GM23338 (cell line): ENCODE measurements around the gene PPP1R9B. TPM values are rescaled to one million over a fixed set of nuclear protein-coding genes. Genes with fewer than 3 reads are reported as not detected.

ENCODE experiments used
- NANOG ChIP-seq: IDR thresholded peaks from 2 replicates; pipeline ENCODE4 v1.6.1; 2016; ENCODE audit warnings: antibody characterized with exemption, borderline replicate concordance
- POLR2AphosphoS5 ChIP-seq: IDR thresholded peaks from 2 replicates; pipeline ENCODE4 v1.6.1; 2016; ENCODE audit warnings: antibody characterized with exemption, low read depth
- ZNF114 ChIP-seq: fragments of 250-450 bp; sonication (Bioruptor Pico); IDR thresholded peaks from 2 replicates; pipeline ENCODE4 v1.5.0; 2020; ENCODE audit warnings: mild to moderate bottlenecking, moderate library complexity
- ZNF331 ChIP-seq: fragments of 250-450 bp; sonication (Bioruptor Pico); IDR thresholded peaks from 2 replicates; pipeline ENCODE4 v1.5.0; 2020; ENCODE audit warnings: low read depth, mild to moderate bottlenecking, moderate library complexity
- polyA plus RNA-seq: library from polyadenylated mRNA; unstranded; fragments of >200 nt; fragmentation: Nextera tagmentation; extraction: Ambion mirVana; gene quantifications from 2 replicates; pipeline ENCODE4 v1.2.1, GENCODE V29; 2016
- total RNA-seq: library from RNA; depleted of rRNA; stranded (reverse); fragments of >200 nt; shearing (Covaris generic); gene quantifications from 2 replicates; pipeline ENCODE4 v1.2.3, GENCODE V29; 2014
- TF ChIP-seq, protein P1 (sequence below): fragments of 250-450 bp; sonication (Bioruptor Pico); IDR thresholded peaks from 2 replicates; pipeline ENCODE4 v1.5.0; 2020; ENCODE audit warnings: mild to moderate bottlenecking, moderate library complexity
- TF ChIP-seq, protein P2 (sequence below), 2 experiments: fragments of 200-600 bp in 1 of 2; sonication (generic) in 1 of 2; conservative IDR thresholded peaks; 2 replicates each; pipeline versions ENCODE4 v1.5.1 to v1.6.1; 2016 to 2017; ENCODE audit warnings: antibody characterized with exemption in 2 of 2, low read depth in 2 of 2, mild to moderate bottlenecking in 2 of 2, moderate library complexity in 1 of 2
- TF ChIP-seq, protein P3 (sequence below): IDR thresholded peaks from one replicate; pipeline ENCODE4 v1.6.1; 2018; ENCODE audit warnings: antibody characterized with exemption; ENCODE audit not compliant: unreplicated experiment

The PPP1R9B gene
- total and polyA plus RNA-seq, 2 experiments from 2014 or later: 2.1 to 10.5 TPM

GRCh38 chr17:50152736-50153135, 2.3 kb upstream of the PPP1R9B start (continued):
- TF ChIP-seq, protein P1, sequence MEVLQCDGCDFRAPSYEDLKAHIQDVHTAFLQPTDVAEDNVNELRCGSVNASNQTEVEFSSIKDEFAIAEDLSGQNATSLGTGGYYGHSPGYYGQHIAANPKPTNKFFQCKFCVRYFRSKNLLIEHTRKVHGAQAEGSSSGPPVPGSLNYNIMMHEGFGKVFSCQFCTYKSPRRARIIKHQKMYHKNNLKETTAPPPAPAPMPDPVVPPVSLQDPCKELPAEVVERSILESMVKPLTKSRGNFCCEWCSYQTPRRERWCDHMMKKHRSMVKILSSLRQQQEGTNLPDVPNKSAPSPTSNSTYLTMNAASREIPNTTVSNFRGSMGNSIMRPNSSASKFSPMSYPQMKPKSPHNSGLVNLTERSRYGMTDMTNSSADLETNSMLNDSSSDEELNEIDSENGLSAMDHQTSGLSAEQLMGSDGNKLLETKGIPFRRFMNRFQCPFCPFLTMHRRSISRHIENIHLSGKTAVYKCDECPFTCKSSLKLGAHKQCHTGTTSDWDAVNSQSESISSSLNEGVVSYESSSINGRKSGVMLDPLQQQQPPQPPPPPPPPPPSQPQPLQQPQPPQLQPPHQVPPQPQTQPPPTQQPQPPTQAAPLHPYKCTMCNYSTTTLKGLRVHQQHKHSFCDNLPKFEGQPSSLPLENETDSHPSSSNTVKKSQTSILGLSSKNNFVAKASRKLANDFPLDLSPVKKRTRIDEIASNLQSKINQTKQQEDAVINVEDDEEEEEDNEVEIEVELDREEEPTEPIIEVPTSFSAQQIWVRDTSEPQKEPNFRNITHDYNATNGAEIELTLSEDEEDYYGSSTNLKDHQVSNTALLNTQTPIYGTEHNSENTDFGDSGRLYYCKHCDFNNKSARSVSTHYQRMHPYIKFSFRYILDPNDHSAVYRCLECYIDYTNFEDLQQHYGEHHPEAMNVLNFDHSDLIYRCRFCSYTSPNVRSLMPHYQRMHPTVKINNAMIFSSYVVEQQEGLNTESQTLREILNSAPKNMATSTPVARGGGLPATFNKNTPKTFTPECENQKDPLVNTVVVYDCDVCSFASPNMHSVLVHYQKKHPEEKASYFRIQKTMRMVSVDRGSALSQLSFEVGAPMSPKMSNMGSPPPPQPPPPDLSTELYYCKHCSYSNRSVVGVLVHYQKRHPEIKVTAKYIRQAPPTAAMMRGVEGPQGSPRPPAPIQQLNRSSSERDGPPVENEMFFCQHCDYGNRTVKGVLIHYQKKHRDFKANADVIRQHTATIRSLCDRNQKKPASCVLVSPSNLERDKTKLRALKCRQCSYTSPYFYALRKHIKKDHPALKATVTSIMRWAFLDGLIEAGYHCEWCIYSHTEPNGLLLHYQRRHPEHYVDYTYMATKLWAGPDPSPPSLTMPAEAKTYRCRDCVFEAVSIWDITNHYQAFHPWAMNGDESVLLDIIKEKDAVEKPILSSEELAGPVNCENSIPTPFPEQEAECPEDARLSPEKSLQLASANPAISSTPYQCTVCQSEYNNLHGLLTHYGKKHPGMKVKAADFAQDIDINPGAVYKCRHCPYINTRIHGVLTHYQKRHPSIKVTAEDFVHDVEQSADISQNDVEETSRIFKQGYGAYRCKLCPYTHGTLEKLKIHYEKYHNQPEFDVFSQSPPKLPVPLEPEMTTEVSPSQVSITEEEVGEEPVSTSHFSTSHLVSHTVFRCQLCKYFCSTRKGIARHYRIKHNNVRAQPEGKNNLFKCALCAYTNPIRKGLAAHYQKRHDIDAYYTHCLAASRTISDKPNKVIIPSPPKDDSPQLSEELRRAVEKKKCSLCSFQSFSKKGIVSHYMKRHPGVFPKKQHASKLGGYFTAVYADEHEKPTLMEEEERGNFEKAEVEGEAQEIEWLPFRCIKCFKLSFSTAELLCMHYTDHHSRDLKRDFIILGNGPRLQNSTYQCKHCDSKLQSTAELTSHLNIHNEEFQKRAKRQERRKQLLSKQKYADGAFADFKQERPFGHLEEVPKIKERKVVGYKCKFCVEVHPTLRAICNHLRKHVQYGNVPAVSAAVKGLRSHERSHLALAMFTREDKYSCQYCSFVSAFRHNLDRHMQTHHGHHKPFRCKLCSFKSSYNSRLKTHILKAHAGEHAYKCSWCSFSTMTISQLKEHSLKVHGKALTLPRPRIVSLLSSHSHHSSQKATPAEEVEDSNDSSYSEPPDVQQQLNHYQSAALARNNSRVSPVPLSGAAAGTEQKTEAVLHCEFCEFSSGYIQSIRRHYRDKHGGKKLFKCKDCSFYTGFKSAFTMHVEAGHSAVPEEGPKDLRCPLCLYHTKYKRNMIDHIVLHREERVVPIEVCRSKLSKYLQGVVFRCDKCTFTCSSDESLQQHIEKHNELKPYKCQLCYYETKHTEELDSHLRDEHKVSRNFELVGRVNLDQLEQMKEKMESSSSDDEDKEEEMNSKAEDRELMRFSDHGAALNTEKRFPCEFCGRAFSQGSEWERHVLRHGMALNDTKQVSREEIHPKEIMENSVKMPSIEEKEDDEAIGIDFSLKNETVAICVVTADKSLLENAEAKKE (CRISPR knock-in tag): no peak
- TF ChIP-seq ZNF331 (CRISPR knock-in tag) (no peak), NANOG (no peak), POLR2AphosphoS5 (no peak), ZNF114 (CRISPR knock-in tag) (no peak)
- TF ChIP-seq, protein P2, sequence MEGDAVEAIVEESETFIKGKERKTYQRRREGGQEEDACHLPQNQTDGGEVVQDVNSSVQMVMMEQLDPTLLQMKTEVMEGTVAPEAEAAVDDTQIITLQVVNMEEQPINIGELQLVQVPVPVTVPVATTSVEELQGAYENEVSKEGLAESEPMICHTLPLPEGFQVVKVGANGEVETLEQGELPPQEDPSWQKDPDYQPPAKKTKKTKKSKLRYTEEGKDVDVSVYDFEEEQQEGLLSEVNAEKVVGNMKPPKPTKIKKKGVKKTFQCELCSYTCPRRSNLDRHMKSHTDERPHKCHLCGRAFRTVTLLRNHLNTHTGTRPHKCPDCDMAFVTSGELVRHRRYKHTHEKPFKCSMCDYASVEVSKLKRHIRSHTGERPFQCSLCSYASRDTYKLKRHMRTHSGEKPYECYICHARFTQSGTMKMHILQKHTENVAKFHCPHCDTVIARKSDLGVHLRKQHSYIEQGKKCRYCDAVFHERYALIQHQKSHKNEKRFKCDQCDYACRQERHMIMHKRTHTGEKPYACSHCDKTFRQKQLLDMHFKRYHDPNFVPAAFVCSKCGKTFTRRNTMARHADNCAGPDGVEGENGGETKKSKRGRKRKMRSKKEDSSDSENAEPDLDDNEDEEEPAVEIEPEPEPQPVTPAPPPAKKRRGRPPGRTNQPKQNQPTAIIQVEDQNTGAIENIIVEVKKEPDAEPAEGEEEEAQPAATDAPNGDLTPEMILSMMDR (conservative IDR thresholded peaks at IDR 0.05; ENCODE audit: low read depth in 2 of 2): no peak
- TF ChIP-seq, protein P3, sequence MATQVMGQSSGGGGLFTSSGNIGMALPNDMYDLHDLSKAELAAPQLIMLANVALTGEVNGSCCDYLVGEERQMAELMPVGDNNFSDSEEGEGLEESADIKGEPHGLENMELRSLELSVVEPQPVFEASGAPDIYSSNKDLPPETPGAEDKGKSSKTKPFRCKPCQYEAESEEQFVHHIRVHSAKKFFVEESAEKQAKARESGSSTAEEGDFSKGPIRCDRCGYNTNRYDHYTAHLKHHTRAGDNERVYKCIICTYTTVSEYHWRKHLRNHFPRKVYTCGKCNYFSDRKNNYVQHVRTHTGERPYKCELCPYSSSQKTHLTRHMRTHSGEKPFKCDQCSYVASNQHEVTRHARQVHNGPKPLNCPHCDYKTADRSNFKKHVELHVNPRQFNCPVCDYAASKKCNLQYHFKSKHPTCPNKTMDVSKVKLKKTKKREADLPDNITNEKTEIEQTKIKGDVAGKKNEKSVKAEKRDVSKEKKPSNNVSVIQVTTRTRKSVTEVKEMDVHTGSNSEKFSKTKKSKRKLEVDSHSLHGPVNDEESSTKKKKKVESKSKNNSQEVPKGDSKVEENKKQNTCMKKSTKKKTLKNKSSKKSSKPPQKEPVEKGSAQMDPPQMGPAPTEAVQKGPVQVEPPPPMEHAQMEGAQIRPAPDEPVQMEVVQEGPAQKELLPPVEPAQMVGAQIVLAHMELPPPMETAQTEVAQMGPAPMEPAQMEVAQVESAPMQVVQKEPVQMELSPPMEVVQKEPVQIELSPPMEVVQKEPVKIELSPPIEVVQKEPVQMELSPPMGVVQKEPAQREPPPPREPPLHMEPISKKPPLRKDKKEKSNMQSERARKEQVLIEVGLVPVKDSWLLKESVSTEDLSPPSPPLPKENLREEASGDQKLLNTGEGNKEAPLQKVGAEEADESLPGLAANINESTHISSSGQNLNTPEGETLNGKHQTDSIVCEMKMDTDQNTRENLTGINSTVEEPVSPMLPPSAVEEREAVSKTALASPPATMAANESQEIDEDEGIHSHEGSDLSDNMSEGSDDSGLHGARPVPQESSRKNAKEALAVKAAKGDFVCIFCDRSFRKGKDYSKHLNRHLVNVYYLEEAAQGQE: no peak
